Effector CD4-positive, alpha-beta T cell (primary cell): ENCODE results near the gene APOLD1.
"Not testable (repeated sequence)": the region's sequence is repeated elsewhere in the genome, so short reads cannot be mapped to it uniquely, and the experiment has no call there.

Source experiments
- DNase-seq: peaks from one replicate; pipeline ENCODE4 v3.0.0-alpha.2; 2020

APOLD1 gene

DNA sequence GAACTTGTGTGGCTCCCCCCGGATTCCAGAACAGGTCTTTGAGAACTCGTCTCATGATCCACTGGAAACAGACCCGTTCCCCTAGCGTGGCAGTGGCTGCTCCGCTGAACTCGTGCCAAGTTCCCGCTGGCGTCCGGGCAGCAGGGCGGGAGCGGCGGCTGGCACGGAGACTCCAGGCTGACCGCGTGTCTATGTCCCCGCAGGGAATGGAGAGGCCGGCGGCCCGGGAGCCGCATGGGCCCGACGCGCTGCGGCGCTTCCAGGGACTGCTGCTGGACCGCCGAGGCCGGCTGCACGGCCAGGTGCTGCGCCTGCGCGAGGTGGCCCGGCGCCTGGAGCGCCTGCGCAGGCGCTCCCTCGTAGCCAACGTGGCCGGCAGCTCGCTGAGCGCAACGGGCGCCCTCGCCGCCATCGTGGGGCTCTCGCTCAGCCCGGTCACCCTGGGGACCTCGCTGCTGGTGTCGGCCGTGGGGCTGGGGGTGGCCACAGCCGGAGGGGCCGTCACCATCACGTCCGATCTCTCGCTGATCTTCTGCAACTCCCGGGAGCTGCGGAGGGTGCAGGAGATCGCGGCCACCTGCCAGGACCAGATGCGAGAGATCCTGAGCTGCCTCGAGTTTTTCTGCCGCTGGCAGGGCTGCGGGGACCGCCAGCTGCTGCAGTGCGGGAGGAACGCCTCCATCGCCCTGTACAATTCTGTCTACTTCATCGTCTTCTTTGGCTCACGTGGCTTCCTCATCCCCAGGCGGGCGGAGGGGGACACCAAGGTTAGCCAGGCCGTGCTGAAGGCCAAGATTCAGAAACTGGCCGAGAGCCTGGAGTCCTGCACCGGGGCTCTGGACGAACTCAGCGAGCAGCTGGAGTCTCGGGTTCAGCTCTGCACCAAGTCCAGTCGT lies 1.5 kb downstream of the APOLD1 start:
- DNase-seq: peak; percentile 56

DNA sequence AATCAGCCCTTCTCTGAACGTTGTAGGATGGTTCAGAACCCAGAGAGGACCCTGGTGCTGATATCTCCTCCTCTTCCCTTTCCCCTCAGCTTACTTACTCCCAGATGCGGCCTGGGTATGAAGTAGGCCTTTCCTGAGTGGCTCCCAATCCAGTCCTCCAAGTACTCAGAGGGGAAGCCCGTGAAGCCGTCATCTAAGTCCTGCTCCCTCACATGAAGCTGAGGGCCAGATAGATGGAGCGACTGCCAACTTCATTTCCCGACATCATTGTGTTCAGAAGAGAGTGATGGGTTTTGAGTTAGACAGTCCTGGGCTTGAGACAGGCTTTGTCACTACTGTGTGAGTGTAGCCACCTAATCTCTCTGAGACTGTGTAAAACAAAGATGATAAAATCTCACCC lies 2.7 kb downstream of the APOLD1 start:
- no peak for DNase-seq

DNA sequence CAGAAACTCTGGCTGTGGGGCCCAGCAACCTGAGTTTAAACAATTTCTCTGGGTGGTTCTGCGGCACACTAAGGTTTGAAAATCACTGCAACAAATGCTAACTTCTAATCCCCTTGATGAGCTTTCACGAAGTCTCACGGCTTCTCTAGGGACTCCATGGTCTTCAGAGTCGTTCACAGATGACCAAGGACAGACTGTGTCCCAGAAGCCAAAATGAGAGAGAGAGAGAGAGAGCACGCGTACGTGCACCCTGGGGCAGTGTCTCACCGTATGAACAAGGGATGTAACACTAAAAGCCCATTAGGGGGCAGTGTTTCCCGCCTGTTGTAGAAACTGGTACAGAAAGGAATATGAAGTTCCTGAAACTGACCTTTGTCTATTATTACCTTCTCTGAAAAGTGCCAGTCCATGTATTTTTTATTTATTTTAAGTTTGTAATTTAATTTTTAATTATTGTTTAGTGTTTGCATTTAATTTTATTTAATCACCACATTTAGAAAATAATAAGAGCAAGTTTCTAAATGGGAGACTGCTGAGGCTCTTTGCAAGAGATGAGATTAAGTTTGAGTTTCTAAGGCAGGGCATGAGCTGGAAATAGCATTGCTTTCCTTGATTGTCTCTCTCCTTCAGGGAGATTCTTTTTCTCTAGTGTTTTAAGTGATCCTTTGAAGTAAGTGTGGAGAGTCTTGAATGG lies 3.4 kb downstream of the APOLD1 start:
- DNase-seq: peak; percentile 53

- no peak for DNase-seq
Observed at GRCh38 chr12:12790956-12791355, 5.5 kb downstream of the APOLD1 start.

GRCh38 chr12:12791756-12792369 lies 6.4 kb downstream of the APOLD1 start:
- no peak for DNase-seq

DNA sequence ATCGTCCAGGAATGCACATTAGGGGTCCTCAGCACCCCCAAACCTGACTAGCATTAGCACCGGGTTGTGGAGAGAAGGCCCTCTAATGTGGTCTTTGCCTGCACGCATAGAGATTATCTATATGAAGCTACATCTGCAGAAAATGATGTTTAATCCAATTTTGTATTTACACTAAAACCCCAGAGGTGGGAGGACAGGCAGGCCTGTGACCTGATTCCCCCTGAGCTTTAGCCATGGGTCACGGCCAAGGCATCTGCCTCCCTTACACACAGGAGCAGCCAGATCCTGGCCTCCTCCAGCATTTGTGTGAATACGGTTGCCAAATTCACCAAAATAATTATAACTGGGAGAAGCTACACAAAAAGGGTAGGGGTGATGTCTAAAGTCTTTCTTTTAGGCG lies 7.0 kb downstream of the APOLD1 start:
- DNase-seq: no peak

DNA sequence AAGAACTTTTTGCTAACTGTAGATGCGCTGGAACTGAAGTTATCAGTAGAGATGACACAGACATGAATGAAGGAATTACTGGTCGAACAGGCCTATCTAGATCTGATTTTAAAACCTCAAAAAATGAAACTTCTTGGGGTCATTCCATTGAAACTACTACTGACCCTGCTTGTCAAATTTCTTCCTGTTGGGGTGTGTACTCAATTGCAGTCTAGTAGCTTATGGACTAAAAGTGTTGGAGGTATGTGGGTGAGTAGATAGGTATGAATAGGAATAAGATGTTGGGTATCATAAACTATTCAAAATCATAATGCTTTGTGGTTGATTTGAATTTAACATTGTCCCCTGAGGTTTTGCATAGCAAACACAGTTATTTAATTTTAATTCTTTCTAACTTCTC lies 9.2 kb downstream of the APOLD1 start:
- DNase-seq: no peak

GRCh38 chr12:12796171-12796570 lies 10.7 kb downstream of the APOLD1 start:
- DNase-seq: no peak

DNA sequence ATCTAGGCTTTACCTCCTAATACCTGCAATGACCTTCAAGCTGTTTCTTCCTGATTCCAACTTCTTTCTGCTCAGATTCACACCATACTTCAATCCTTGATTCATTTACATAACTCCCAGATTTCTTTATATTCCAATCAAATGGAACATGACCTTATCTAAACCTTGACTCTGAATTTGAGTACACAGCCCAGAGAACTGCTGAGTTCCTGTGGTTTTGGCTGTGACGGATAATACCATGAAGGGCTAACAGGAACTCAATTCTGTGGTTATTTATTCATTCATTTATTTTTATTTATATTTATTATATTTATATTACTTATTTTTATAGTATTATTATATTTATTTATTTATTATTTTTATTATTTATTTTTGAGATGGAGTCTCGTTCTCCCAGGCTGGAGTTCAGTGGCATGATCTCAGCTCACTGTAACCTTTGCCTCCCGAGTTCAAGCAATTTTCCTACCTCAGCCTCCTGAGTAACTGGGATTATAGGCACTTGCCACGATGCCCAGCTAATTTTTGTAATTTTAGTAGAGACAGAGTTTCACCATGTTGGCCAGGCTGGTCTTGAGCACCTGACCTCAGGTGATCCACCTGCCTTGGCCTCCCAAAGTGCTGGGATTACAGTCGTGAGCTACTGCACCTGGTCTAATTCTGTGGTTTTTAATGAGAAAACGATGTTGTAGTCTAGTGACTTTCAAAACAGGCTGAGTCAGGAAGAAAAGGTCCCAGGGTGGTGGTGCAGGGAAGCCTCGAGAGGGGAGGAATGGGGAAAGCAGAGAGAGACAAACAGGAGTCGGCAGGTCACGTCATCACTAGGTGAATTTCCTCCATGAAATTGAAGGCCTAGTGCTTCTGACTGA lies 11.7 kb downstream of the APOLD1 start:
- no peak for DNase-seq

DNA sequence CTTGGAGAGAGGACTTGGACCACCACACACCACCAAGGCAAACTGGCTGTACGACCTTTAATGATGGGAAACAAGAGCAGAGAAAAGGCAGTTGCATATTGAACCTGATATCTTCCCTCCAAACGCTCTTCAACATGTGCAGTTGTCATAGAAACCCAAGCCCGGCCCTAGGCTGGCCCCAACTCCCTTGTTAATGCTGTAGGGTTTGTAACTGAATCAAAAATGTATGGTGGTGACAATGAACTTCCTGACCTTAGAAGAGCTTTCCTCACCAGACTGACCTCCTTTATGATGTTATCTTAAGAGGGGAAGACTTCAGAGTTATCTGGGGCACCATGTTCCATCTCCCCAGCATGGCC lies 12.3 kb downstream of the APOLD1 start:
- no peak for DNase-seq

GRCh38 chr12:12798480-12798879 lies 13.0 kb downstream of the APOLD1 start:
- DNase-seq: no peak

DNA sequence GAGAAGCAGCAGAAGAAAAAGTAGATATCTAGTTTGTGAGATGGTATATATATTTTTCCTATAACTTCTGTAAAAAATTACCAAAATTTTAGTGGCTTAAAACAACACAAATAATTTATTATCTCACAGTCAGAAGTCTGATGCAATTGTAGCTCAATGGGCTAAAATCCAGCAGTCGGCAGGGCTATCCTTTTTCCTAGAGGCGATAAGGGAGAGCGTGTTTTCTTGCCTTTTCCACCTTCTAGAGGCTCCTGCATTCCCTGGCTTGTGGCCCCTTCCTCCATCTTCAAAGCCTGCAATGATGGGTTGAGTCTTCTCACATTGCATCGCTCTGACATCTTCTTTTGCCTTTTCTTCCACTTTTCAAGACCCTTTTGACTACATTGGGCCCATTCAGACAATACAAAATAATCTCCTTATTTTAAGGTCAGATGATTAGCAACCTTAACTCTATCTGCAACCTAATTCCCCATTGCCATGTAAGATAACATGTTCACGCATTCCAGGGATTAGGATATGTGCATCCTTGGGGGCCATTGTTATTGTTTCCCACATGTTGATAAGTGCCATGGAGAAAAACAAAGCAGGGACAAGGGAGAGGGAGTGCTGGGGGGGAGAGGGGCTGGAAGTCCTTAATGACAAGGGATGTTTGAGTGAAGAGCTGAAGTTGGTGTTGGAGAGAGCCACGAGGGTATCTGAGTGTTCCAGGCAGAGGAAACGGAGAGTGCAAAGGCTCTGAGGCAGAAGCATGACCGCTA lies 13.9 kb downstream of the APOLD1 start:
- no peak for DNase-seq

DNA sequence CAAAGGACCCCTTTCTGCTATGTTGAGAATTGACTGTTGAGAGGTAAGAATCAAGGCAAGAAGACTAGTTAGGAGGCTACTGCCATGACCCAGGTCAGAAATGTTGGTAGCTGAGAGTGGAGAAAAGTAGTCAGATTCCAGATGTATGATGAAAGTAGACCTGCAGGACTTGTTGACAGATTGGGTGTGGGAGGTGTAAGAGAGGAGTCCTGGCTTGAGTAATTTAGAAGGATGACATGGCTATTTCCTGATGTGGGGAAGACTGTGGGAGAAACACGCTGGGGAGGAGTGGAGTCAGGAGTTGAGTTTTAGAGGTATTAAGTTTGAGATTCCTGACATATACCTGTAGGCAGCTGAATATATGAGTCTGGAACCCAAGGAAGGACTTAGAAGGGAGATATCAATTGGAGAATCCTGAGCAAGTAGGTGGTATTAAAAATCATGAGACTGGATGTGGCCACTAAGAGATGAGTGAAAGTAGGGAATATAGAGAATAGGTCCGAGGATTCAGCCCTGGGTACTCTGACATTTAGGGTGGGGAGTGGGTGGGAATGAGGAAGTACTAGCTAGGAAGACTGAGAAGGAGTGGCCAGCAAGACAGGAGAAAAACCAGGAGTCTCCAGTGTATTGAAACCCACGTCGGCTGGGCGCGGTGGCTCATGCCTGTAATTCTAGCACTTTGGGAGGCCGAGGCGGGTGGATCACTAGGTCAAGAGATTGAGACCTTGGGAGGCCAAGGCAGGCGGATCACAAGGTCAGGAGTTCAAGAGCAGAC lies 15.1 kb downstream of the APOLD1 start:
- DNase-seq: no peak

- not testable (repeated sequence) for DNase-seq
Observed at GRCh38 chr12:12801656-12802055, 16.2 kb downstream of the APOLD1 start.

DNA sequence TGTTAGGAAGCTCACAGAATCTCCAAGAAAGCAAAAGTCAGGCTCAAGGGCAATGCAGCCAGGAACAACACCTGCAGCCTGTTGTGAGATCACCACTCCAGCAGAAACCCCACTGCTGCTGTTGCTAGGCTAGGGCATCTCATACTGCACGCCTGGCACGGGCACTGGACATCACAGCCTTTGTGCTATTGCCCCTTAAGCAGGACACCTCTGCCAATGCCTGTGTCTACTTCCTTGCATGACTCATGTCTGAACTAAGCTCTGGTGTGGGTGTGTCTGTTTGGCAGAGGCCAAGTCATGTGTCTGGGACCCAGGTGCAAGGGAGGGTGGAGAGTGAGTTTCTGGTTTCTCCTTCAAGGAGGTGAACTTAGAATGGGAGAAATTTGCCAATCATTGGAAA lies 17.7 kb downstream of the APOLD1 start:
- peak; percentile 30 for DNase-seq

DNA sequence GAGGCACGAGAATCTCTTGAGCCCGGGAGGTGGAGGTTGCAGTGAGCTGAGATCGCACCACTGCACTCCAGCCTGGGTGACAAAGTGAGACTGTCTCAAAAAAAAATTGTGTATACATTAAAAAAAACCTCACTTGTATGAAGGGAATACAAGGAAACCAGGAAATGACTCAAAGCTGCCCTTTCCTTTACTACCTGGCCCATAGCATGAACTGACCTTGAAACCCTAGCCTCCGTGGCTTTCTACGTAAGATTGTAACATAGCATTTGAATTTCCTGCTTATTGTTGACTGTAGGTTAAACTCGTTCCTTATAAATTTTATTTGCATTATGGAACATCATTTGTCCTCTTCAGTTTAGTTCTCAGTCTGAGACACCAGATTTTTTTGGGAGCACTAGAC lies 18.6 kb downstream of the APOLD1 start:
- DNase-seq: no peak

DNA sequence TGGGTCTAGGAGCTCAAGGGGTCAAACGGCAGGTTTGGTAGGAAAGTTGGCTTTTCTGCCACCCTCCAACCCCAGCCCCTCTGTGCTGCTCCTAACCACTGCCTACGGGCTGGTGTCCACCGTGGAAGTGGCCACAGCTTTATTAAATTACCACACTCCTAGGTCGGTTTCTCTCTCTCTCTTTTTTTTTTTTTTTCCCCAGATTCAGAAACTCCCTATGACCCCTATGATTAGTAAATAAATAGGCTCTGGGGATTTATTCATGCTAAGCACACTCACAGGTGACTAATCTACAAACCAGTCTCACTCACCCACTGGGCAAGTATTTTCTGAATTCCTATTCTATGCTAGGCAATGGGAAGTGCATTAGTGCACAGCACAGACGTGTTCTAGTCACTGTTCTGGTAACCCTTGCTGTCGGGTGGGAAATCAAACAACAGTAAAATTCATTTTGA lies 19.0 kb downstream of the APOLD1 start:
- no peak for DNase-seq

- no peak for DNase-seq
Observed at GRCh38 chr12:12806784-12807516, 21.5 kb downstream of the APOLD1 start.

- not testable (repeated sequence) for DNase-seq
Observed at GRCh38 chr12:12807517-12807903, 22.1 kb downstream of the APOLD1 start.

GRCh38 chr12:12807970-12808702 lies 22.7 kb downstream of the APOLD1 start:
- DNase-seq: peak; percentile 51
